GM12878 (cell line): ENCODE data around the gene NFKBIZ. TPM values are rescaled to one million over a fixed set of nuclear protein-coding genes. Genes with fewer than 3 reads are reported as not detected.

Source experiments
- ATAC-seq: fragments of 200-7000 bp; cut with Tn5 transposase; 3 replicates; pipeline ENCODE4 v1.9.1; 2020; ENCODE audit warnings: mild to moderate bottlenecking, moderate library complexity
- BruUV-seq: library from RNA; stranded (reverse); fragments of 400-500 nt; replicated peaks from 2 replicates; lab custom pipeline; 2021; lab: Mats Ljungman, UMichigan
- CTCF ChIA-PET: fragments of 300-600 bp; sonication (Branson Sonifier 250); formaldehyde crosslinking; extraction: SDS; loops from one replicate; lab custom pipeline; 2021; ENCODE audit warnings: inconsistent platforms; lab: Yijun Ruan, JAX
- POLR2A ChIA-PET: fragments of 350-600 bp; formaldehyde crosslinking; extraction: SDS; loops from one replicate; lab custom pipeline; 2021; ENCODE audit warnings: inconsistent platforms; lab: Charles Lee
- RAD21 ChIA-PET: fragments of 300-600 bp; sonication (Branson Sonifier 250); formaldehyde crosslinking; loops from one replicate; lab custom pipeline; 2023; ENCODE audit warnings: antibody characterized with exemption; ENCODE audit not compliant: unreplicated experiment; lab: Charles Lee
- SMC1A ChIA-PET: fragments of 300-600 bp; sonication (Branson Sonifier 250); formaldehyde crosslinking; loops from one replicate; lab custom pipeline; 2023; ENCODE audit not compliant: unreplicated experiment, uncharacterized antibody; lab: Charles Lee
- DNase-seq: peaks from one replicate; pipeline ENCODE4 v3.0.0-alpha.2; 2011; ENCODE audit warnings: low read depth, low spot score
- FAIRE-seq: peaks from 3 replicates; lab custom pipeline; 2011; peaks lifted over from hg19 to GRCh38; lab: Jason Lieb, UNC
- H2AFZ ChIP-seq: 2 replicates; pipeline ENCODE4 v1.6.0; 2011; ENCODE audit warnings: low read depth, low read length, control low read depth; ENCODE audit not compliant: control insufficient read depth
- H3K27ac ChIP-seq: 2 replicates; pipeline ENCODE4 v1.5.1; 2011; ENCODE audit warnings: control low read depth; ENCODE audit not compliant: control insufficient read depth, insufficient read depth
- H3K27me3 ChIP-seq, 2 experiments: replicated peaks in 1 of 2; 2 replicates each; pipeline versions ENCODE4 v1.6.0 to v1.6.1; 2011; ENCODE audit warnings: low read length in 1 of 2; ENCODE audit not compliant: control insufficient read depth in 2 of 2, insufficient read depth in 2 of 2
- H3K36me3 ChIP-seq, 2 experiments: 2 replicates each; pipeline ENCODE4 v1.5.1; 2011; ENCODE audit warnings: low read length in 1 of 2; ENCODE audit not compliant: control insufficient read depth in 2 of 2, insufficient read depth in 2 of 2
- H3K4me1 ChIP-seq: 2 replicates; pipeline ENCODE4 v1.6.1; 2011; ENCODE audit warnings: mild to moderate bottlenecking, low read length, moderate library complexity, mixed read lengths; ENCODE audit not compliant: control insufficient read depth, insufficient read depth
- H3K4me2 ChIP-seq: 2 replicates; pipeline ENCODE4 v1.6.0; 2011; ENCODE audit warnings: control low read depth; ENCODE audit not compliant: control insufficient read depth, insufficient read depth
- H3K4me3 ChIP-seq: fragments of 200-600 bp; sonication (generic); 2 replicates; pipeline ENCODE4 v1.5.1; 2016
- H3K79me2 ChIP-seq: 2 replicates; pipeline ENCODE4 v1.6.0; 2011; ENCODE audit warnings: low read length; ENCODE audit not compliant: control insufficient read depth, insufficient read depth
- H3K9ac ChIP-seq: 2 replicates; pipeline ENCODE4 v1.8.0; 2011; ENCODE audit warnings: low read length, control low read depth, mixed read lengths; ENCODE audit not compliant: control insufficient read depth, insufficient read depth
- H3K9me3 ChIP-seq: replicated peaks from 3 replicates; pipeline ENCODE4 v1.5.1; 2011; ENCODE audit warnings: mild to moderate bottlenecking, low read length; ENCODE audit not compliant: control insufficient read depth, insufficient read depth
- H4K20me1 ChIP-seq: 2 replicates; pipeline ENCODE4 v1.6.0; 2011; ENCODE audit not compliant: control insufficient read depth, insufficient read depth
- LARP7 ChIP-seq: fragments of 450-650 bp; IDR thresholded peaks from 2 replicates; pipeline ENCODE4 v1.6.1; 2017; ENCODE audit warnings: mild to moderate bottlenecking
- PRDM15 ChIP-seq: fragments of 450-650 bp; formaldehyde crosslinking; IDR thresholded peaks from 2 replicates; pipeline ENCODE4 v1.4.0; 2020; ENCODE audit warnings: mild to moderate bottlenecking, moderate library complexity
- RFX5 ChIP-seq: IDR thresholded peaks from 2 replicates; pipeline ENCODE4 v1.6.1; 2011; ENCODE audit warnings: low read depth, low read length, improper control_type of control experiment
- ZBTB11 ChIP-seq: fragments of 450-650 bp; formaldehyde crosslinking; IDR thresholded peaks from 2 replicates; pipeline ENCODE4 v1.5.0; 2022; ENCODE audit warnings: mild to moderate bottlenecking, missing genetic modification characterization
- WGBS: methylation state at CpG from one replicate; pipeline ENCODE4 v1.1.6; 2016; ENCODE audit warnings: low lambda C conversion rate; ENCODE audit not compliant: insufficient replicate concordance, insufficient coverage; ENCODE audit errors: missing lambda C conversion rate; 5-methylcytosine and 5-hydroxymethylcytosine counted together
- in situ Hi-C: fragments of 300-500 bp; cut with MboI; formaldehyde crosslinking; loops from 9 replicates; pipeline ENCODE4 v1.14.3; 2018; ENCODE audit warnings: mixed read lengths
- intact Hi-C: fragments of 100-400 bp; cut with micrococcal nuclease; formaldehyde crosslinking; loops from one replicate; pipeline ENCODE4 v1.14.2; 2022; ENCODE audit not compliant: unreplicated experiment
- polyA plus RNA-seq, 11 experiments: library from polyadenylated mRNA; depleted of rRNA in 4 of 11; unstranded in 6 of 11; stranded (reverse) in 5 of 11; fragments of >200 nt; fragmentation: Nextera tagmentation in 4 of 11; fragmentation: Illumina TruSeq in 1 of 11; extraction: Ambion mirVana in 4 of 11; extraction: Trizol in 1 of 11; gene quantifications; 1 replicate in 1 of 11; 2 replicates in 10 of 11; pipeline versions ENCODE4 v1.2.1 to v1.2.3, GENCODE V29; 2011 to 2016; ENCODE audit warnings: inconsistent platforms in 2 of 11, missing spikeins in 2 of 11, low read depth in 1 of 11
- total RNA-seq, 4 experiments: library from RNA; depleted of rRNA in 3 of 4; stranded (reverse); fragments of >200 nt in 3 of 4; fragmentation: Illumina TruSeq in 1 of 4; extraction: Trizol in 1 of 4; gene quantifications; 2 replicates each; pipeline versions ENCODE4 v1.2.1 to v1.2.3, GENCODE V29; 2013 to 2021

The NFKBIZ gene
- total and polyA plus RNA-seq, 10 of the 15 experiments (the other 5 are each of a cell fraction or from before 2014, with no cell fraction given), result 6.3 to 53.8 (median 17.3) TPM

- no peak for ATAC-seq
- TF ChIP-seq LARP7 (no peak), RFX5 (no peak), ZBTB11 (CRISPR knock-in tag) (no peak), PRDM15 (no peak)
- no peak overlapping the region for H2AFZ ChIP-seq
- FAIRE-seq, result no peak
- WGBS, result 67% methylated on average over 3 of the region's 3 CpGs
- H3K79me2 ChIP-seq, result no peaks in the 10 kb centered on the region
- DNase-seq, result no peak
- in situ Hi-C loops (no loop called here), intact Hi-C loops (no loop called here)
- no peak overlapping the region for H3K4me2 ChIP-seq
- H4K20me1 ChIP-seq, result no peaks in the 10 kb centered on the region
- H3K9ac ChIP-seq, result no peak overlapping the region
- H3K27me3 ChIP-seq, result no peaks in the 10 kb centered on the region
- H3K9me3 ChIP-seq, result no peaks in the 10 kb centered on the region
- ChIA-PET CTCF (no interaction called here), POLR2A (interaction anchor here (0.5 kb wide), 1 partner anchor 43 kb away, joined by 3 read pairs; no protein-coding TSS in a partner anchor), RAD21 (no interaction called here), SMC1A (interaction anchor here (1.4 to 2.4 kb wide), 2 partner anchors 13 to 25 kb away, joined by 3 to 9 read pairs; no protein-coding TSS in a partner anchor)
- no peaks in the 10 kb centered on the region for H3K36me3 ChIP-seq
- BruUV-seq, result no TSS peak
- H3K4me3 ChIP-seq, result no peak overlapping the region
- H3K4me1 ChIP-seq, result no peaks in the 10 kb centered on the region
- no peak overlapping the region for H3K27ac ChIP-seq
Measured at GRCh38 chr3:101888653-101889052, 39.3 kb downstream of the NFKBIZ start.
